Kidney (tissue), 11 donors: ENCODE measurements around the gene DTX2. TPM values are rescaled to one million over a fixed set of nuclear protein-coding genes. Genes with fewer than 3 reads are reported as not detected.
"Not testable (repeated sequence)": the region's sequence is repeated elsewhere in the genome, so short reads cannot be mapped to it uniquely, and the experiment has no call there.

Source experiments
- DNase-seq, 5 donors: peaks; one replicate each; pipeline ENCODE4 v3.0.0-alpha.2; 2013 to 2020
- FAIRE-seq: peaks from 2 replicates; lab custom pipeline; 2012; peaks lifted over from hg19 to GRCh38; lab: Jason Lieb, UNC
- H3K27ac ChIP-seq, 2 donors: one replicate each; pipeline ENCODE4 v1.7.0; 2013; ENCODE audit warnings: low read depth in 2 of 2, low read length in 2 of 2, inconsistent platforms in 1 of 2
- H3K27me3 ChIP-seq: one replicate; pipeline ENCODE4 v1.7.1; 2013; ENCODE audit warnings: low read length, inconsistent platforms; ENCODE audit not compliant: control insufficient read depth, insufficient read depth
- H3K36me3 ChIP-seq, 3 donors: one replicate each; pipeline versions ENCODE4 v1.7.0 to v1.7.1; 2013; ENCODE audit warnings: low read length in 3 of 3, control low read depth in 1 of 3, inconsistent platforms in 1 of 3; ENCODE audit not compliant: insufficient read depth in 3 of 3, control insufficient read depth in 2 of 3
- H3K4me1 ChIP-seq, 3 donors: one replicate each; pipeline versions ENCODE4 v1.7.0 to v1.7.1; 2013; ENCODE audit warnings: low read length in 3 of 3, inconsistent platforms in 1 of 3, low read depth in 1 of 3; ENCODE audit not compliant: control insufficient read depth in 2 of 3, insufficient read depth in 2 of 3
- H3K4me3 ChIP-seq, 3 donors: one replicate each; pipeline versions ENCODE4 v1.7.0 to v1.8.1; 2013; ENCODE audit warnings: low read length in 3 of 3, control low read depth in 1 of 3, inconsistent platforms in 1 of 3
- H3K9ac ChIP-seq, 3 donors: one replicate each; pipeline versions ENCODE4 v1.7.0 to v1.7.1; 2013; ENCODE audit warnings: low read length in 3 of 3, control low read depth in 1 of 3, inconsistent platforms in 1 of 3
- H3K9me3 ChIP-seq, 3 donors: one replicate each; pipeline versions ENCODE4 v1.7.0 to v1.7.1; 2013; ENCODE audit warnings: low read length in 3 of 3, control low read depth in 1 of 3, inconsistent platforms in 1 of 3; ENCODE audit not compliant: control insufficient read depth in 2 of 3, insufficient read depth in 1 of 3
- intact Hi-C: fragments of 100-400 bp; cut with DNase I; formaldehyde crosslinking; loops from one replicate; pipeline ENCODE4 v1.11.1; 2022
- polyA plus RNA-seq: library from polyadenylated mRNA; stranded (reverse); fragments of 350-450 nt; fragmentation: Illumina TruSeq; extraction: RNeasy Lipid Tissue Mini Kit (QIAGEN cat#74804); gene quantifications from one replicate; pipeline ENCODE4 v1.2.3, GENCODE V29; 2014; ENCODE audit warnings: low read depth, low replicate concordance; ENCODE audit not compliant: insufficient read depth
- total RNA-seq: library from RNA; stranded (reverse); fragmentation: NEBNext Ultra II Directional; extraction: Animal tissue kit (Norgen Biotek cat#: 25700); gene quantifications from one replicate; pipeline ENCODE4 v1.2.1, GENCODE V29; 2021
- donor health status: control.
- donor health status: control.
- donor health status: DM: yes; HTN: yes; CAD: no.
- donor health status: Normal renal cell carcinoma (clear cell type).

DTX2 gene
- total and polyA plus RNA-seq, 2 donors from 2014 or later = 8.1 to 21.6 TPM

- H3K27me3 ChIP-seq, H3K27ac ChIP-seq, intact Hi-C loops, FAIRE-seq, H3K9me3 ChIP-seq, H3K4me1 ChIP-seq, H3K36me3 ChIP-seq, H3K4me3 ChIP-seq, DNase-seq, H3K9ac ChIP-seq: not testable (repeated sequence)
Observed at GRCh38 chr7:76457017-76457416, 4.5 kb upstream of the DTX2 start.

- DNase-seq = not testable (repeated sequence)
Observed at GRCh38 chr7:76458504-76458903, 3.0 kb upstream of the DTX2 start.

GRCh38 chr7:76460767-76461166 lies 742 bp upstream of the DTX2 start:
- intact Hi-C loops, FAIRE-seq: not testable (repeated sequence)

More at GRCh38 chr7:76458504-76458903, 3.0 kb upstream of the DTX2 start:
- H3K4me3 ChIP-seq, H3K9ac ChIP-seq, H3K27me3 ChIP-seq, FAIRE-seq, H3K9me3 ChIP-seq, H3K27ac ChIP-seq, intact Hi-C loops, H3K4me1 ChIP-seq, H3K36me3 ChIP-seq: not testable (repeated sequence)

DNA sequence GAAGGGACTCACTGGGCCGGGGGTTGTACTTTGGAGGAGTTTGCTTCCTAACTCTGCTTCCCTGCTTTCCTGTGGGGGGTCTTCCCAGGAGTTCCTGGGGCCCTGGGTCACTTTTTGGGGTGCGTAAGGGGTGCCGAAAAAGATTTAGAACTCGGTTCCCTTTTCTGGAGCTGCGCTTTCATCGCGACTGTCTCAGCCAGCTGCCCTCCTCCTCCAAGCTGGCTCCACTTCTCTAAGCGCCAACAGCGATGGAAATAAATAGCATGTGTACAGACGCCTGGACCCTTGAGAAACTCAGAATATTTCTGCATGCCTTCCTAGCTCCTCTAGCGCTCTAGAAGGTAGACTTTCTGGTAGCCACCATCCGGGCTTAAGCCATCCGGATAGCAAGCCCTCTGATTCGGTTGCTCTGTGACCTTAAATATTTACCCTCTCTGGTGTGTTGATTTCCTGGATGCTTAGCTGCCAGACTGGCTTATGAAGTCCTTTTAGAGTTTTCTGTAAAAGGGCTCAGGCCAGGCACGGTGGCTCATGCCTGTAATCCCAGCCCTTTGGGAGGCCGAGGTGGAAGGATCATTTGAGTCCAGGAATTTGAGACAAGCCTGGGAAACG lies 868 bp downstream of the DTX2 start:
- intact Hi-C loops, FAIRE-seq, H3K4me3 ChIP-seq, H3K36me3 ChIP-seq, H3K9me3 ChIP-seq, H3K4me1 ChIP-seq, H3K27me3 ChIP-seq, H3K27ac ChIP-seq, DNase-seq, H3K9ac ChIP-seq: not testable (repeated sequence)

More at GRCh38 chr7:76460767-76461166, 742 bp upstream of the DTX2 start:
- H3K4me3 ChIP-seq, H3K36me3 ChIP-seq, H3K4me1 ChIP-seq, DNase-seq, H3K9ac ChIP-seq, H3K27ac ChIP-seq, H3K9me3 ChIP-seq, H3K27me3 ChIP-seq: not testable (repeated sequence)

GRCh38 chr7:76464959-76465358 lies 3.5 kb downstream of the DTX2 start:
- FAIRE-seq, H3K36me3 ChIP-seq, H3K9me3 ChIP-seq, H3K27ac ChIP-seq, H3K9ac ChIP-seq, DNase-seq, H3K4me3 ChIP-seq, H3K4me1 ChIP-seq, intact Hi-C loops, H3K27me3 ChIP-seq: not testable (repeated sequence)

- H3K27me3 ChIP-seq, intact Hi-C loops, H3K27ac ChIP-seq, H3K9ac ChIP-seq, FAIRE-seq, H3K4me3 ChIP-seq, H3K9me3 ChIP-seq, DNase-seq, H3K4me1 ChIP-seq, H3K36me3 ChIP-seq: not testable (repeated sequence)
Observed at GRCh38 chr7:76465950-76466349, 4.4 kb downstream of the DTX2 start.

- H3K4me1 ChIP-seq, H3K9ac ChIP-seq, H3K36me3 ChIP-seq, DNase-seq, H3K27me3 ChIP-seq, H3K4me3 ChIP-seq, FAIRE-seq, H3K9me3 ChIP-seq, intact Hi-C loops, H3K27ac ChIP-seq: not testable (repeated sequence)
Observed at GRCh38 chr7:76467743-76468404, 6.4 kb downstream of the DTX2 start.

GRCh38 chr7:76471556-76472221 lies 10.2 kb downstream of the DTX2 start:
- H3K9me3 ChIP-seq, intact Hi-C loops, H3K27ac ChIP-seq, H3K4me1 ChIP-seq, H3K9ac ChIP-seq, H3K4me3 ChIP-seq, H3K36me3 ChIP-seq, H3K27me3 ChIP-seq, FAIRE-seq: not testable (repeated sequence)
- peak in 1 of 5 donors; percentile 0 for DNase-seq
